ENCODE measurements around the gene TUBA4B.

- TF ChIP-seq TCF12 (IDR thresholded peaks at IDR 0.05; ENCODE audit: low read depth) (no peak), TEAD4 (IDR thresholded peaks at IDR 0.05) (no peak), CEBPB (IDR thresholded peaks at IDR 0.05) (no peak), YY1 (IDR thresholded peaks at IDR 0.05; ENCODE audit: low read depth) (no peak), RAD21 (IDR thresholded peaks at IDR 0.05; ENCODE audit: low read depth) (no peak), REST (IDR thresholded peaks at IDR 0.05; ENCODE audit: low read depth) (no peak), CREB1 (IDR thresholded peaks at IDR 0.05; ENCODE audit: low read depth) (no peak), MAX (IDR thresholded peaks at IDR 0.05) (no peak), FOXM1 (IDR thresholded peaks at IDR 0.05; ENCODE audit: borderline replicate concordance, low read depth) (no peak), USF1 (IDR thresholded peaks at IDR 0.05) (no peak), TAF1 (IDR thresholded peaks at IDR 0.05; ENCODE audit: low read depth) (no peak), ZBTB7A (IDR thresholded peaks at IDR 0.05; ENCODE audit: low read depth) (no peak), EP300 (IDR thresholded peaks at IDR 0.05; ENCODE audit: borderline replicate concordance) (no peak), NFIC (IDR thresholded peaks at IDR 0.05) (no peak)
Observed at GRCh38 chr2:219220652-219221402, 32.2 kb upstream of the TUBA4B start.

All from Ishikawa (cell line).